Coronary artery (tissue), 2 donors: Measurements from ENCODE around the gene TEX13A.

ENCODE experiments used
- DNase-seq: peaks from one replicate; pipeline ENCODE4 v3.0.0-alpha.2; 2017; ENCODE audit warnings: low spot score
- H3K27ac ChIP-seq, 2 donors: fragments of 200-600 bp; sonication (generic); one replicate each; pipeline ENCODE4 v1.5.1; 2016 to 2019
- H3K4me3 ChIP-seq: fragments of 200-600 bp; sonication (generic); 2 replicates; pipeline ENCODE4 v1.5.1; 2016; ENCODE audit warnings: mild to moderate bottlenecking, moderate library complexity
- TF ChIP-seq, protein P1 (sequence below): fragments of 200-600 bp; sonication (generic); IDR thresholded peaks from one replicate; pipeline ENCODE4 v1.5.1; 2019; ENCODE audit warnings: antibody characterized with exemption

The TEX13A gene

DNA sequence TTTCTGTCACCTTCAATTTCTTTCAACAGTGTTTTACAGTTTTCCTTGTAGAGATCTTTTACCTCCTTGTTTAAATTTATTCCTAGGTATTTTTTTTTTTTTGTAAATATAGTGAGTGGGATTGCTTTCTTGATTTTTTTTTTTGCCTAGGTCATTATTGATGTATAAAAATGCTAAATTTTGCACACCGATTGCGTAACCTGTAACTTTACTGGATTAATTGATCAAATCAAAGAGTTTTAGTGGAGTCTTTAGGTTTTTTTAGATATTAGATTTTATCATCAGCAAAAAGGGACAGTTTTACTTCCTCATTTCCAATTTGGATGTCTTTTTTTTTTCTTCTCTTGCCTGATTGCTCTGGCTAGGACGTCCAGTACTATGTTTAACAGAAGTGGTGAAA lies 40.9 kb downstream of the TEX13A start:
- no peak overlapping the region for H3K4me3 ChIP-seq
- DNase-seq: no peak
- TF ChIP-seq, protein P1, sequence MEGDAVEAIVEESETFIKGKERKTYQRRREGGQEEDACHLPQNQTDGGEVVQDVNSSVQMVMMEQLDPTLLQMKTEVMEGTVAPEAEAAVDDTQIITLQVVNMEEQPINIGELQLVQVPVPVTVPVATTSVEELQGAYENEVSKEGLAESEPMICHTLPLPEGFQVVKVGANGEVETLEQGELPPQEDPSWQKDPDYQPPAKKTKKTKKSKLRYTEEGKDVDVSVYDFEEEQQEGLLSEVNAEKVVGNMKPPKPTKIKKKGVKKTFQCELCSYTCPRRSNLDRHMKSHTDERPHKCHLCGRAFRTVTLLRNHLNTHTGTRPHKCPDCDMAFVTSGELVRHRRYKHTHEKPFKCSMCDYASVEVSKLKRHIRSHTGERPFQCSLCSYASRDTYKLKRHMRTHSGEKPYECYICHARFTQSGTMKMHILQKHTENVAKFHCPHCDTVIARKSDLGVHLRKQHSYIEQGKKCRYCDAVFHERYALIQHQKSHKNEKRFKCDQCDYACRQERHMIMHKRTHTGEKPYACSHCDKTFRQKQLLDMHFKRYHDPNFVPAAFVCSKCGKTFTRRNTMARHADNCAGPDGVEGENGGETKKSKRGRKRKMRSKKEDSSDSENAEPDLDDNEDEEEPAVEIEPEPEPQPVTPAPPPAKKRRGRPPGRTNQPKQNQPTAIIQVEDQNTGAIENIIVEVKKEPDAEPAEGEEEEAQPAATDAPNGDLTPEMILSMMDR: no peak
- H3K27ac ChIP-seq: no peak overlapping the region

DNA sequence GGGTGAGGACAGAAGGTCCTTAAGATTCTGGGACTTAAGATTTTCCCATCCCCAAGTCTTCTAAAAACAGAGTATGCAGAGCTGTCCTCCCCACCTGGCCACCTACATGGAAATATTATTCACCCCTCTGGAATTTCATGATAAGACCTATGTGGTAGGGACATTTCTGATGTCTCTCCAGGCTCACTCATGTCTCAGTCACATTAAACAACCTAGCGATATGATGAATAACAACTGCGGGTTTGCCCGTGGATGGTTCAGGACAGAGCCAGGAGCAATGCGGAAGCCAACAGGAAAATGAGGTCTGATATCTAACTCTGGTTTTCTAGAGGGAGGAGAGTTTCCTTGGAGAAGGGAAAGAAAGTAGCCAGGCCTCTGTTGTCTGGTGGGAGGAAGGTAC lies 47.4 kb downstream of the TEX13A start:
- Histone ChIP-seq H3K4me3 (no peak overlapping the region), H3K27ac (no peak overlapping the region)
- TF ChIP-seq, protein P1: no peak
- no peak for DNase-seq
